LNCAP (cell line): ENCODE measurements around the gene PRDM16.

ENCODE experiments used
- TF ChIP-seq, protein P1 (sequence below): fragments of 450-650 bp; IDR thresholded peaks from 2 replicates; pipeline ENCODE4 v1.5.1; 2017; ENCODE audit warnings: mild to moderate bottlenecking

The PRDM16 gene

DNA sequence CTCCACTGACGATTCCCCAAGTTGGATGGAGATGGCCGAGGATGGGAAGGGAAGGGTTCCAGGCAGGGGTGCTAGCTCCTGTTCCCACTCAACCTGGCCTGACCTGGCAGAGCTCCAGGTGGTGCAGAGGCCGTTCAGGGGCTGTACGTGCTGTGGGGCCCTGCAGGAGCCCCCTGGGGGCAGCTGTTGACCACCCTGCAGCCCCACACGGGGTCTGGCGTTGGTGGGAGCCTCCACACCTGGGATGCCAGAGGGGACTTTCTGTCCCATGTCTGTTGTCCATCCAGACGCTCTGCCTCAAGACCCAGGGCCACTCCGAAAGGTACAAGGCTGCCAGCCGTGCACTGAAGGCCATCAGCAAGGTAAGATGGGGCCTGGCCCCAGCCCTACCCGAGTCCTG is 405.4 kb downstream of the PRDM16 start:
- TF ChIP-seq, protein P1, sequence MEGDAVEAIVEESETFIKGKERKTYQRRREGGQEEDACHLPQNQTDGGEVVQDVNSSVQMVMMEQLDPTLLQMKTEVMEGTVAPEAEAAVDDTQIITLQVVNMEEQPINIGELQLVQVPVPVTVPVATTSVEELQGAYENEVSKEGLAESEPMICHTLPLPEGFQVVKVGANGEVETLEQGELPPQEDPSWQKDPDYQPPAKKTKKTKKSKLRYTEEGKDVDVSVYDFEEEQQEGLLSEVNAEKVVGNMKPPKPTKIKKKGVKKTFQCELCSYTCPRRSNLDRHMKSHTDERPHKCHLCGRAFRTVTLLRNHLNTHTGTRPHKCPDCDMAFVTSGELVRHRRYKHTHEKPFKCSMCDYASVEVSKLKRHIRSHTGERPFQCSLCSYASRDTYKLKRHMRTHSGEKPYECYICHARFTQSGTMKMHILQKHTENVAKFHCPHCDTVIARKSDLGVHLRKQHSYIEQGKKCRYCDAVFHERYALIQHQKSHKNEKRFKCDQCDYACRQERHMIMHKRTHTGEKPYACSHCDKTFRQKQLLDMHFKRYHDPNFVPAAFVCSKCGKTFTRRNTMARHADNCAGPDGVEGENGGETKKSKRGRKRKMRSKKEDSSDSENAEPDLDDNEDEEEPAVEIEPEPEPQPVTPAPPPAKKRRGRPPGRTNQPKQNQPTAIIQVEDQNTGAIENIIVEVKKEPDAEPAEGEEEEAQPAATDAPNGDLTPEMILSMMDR, result no peak

DNA sequence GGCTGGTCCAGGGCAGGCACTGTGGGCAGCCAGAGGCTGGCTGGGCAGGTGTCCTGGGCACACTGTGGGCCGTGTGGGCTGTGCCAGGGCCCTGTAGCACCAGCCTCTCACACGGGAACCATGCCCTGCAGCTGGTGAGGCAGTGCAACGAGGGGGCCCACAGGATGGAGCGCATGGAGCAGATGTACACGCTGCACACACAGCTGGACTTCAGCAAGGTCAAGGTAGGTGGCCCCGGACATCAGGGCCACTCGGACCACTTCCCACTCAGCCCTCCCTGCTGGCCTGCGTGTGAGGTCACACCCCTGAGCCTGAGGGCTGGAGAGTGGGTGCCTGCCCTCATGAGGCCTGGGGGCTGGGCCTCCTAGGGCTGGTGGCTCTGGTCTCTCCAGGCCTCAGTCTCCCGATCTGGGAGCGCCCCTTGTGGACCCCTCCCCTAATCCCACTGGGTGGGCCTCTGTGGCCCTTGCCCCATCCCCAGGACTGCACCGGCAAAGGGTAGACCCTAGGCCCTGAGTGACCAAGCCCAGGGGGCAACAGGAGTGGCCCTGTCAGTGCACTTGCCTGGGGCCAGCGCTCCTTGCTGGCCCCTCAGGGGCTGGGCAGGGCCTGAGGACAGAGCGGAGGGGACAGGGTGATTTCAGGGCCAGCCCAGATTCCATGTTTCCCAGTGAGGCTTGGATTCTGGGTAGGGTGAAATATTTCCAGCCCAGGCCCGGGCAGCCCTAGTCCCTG is 407.0 kb downstream of the PRDM16 start:
- TF ChIP-seq, protein P1, result no peak

DNA sequence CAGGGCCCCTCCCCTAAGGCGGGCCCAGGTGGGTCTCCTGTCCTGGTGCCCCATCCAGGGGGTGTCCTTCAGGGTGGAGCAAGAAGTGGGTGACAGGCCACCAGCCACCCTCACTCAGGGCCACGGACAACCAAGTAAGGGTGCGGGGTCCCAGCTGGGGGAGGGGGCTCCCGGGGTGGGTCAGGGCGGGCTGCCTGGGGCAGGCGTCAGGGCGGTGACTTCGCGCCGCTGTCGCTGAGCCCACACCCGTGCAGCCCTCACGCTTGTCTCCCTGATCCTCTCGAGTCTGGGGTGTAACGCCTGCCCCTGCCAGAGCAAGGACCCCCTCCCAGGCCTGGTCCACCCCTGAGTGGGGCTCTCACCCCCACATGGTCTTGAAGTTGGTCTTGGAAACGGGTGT is 407.7 kb downstream of the PRDM16 start:
- TF ChIP-seq, protein P1, result no peak

DNA sequence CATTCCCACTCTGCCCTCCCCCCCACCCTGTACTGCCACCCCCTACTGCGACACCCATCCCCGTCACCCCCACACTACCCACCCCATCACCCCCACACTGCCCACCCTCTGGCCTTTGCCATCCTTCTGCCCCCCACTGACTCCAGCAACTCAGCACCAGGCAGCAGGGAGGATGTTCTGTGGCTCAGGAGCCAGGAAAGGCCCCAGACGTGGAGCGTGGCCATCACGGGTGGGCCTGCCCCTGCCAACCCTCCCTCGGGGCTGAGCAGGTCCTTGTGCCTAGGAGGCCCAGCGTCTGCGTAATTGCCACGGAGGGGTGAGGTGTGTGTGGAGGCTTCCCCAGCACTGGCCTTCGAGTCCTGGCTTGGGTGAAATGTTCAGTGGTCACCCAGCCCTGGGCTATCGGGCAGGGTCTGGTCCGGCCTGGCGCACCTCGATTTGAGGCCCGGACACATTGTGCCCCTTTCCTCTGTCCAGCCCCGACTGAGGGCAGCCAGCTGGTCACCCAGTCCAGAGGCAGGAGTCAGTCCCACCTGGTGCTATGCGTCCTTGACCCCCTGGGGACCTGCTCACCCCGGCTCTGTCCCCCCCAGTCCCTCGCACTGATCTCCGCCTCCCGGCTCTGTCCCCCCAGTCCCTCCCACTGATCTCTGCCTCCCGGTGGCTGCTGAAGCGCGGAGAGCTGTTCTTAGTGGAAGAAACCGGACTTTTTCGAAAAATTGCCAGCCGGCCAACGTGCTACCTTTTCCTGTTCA is 408.4 kb downstream of the PRDM16 start:
- TF ChIP-seq, protein P1, result no peak

DNA sequence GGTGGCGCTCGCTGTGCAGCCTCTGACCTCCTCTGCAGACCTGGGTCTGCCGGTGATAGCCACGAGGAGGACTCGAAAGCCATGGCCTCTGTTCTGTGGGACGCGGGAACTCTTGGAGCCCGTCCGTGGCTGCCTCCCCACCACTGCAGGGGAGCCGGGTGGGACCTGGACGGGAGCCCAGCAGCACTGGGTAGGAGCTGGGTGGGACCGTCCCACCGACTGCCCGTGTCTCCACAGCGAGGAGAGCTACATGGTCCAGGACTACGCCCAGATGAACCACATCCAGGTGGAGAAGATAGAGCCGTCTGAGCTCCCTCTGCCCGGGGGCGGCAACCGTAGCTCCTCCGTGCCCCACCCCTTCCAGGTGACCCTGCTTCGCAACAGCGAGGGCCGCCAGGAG is 409.2 kb downstream of the PRDM16 start:
- TF ChIP-seq, protein P1, result no peak

DNA sequence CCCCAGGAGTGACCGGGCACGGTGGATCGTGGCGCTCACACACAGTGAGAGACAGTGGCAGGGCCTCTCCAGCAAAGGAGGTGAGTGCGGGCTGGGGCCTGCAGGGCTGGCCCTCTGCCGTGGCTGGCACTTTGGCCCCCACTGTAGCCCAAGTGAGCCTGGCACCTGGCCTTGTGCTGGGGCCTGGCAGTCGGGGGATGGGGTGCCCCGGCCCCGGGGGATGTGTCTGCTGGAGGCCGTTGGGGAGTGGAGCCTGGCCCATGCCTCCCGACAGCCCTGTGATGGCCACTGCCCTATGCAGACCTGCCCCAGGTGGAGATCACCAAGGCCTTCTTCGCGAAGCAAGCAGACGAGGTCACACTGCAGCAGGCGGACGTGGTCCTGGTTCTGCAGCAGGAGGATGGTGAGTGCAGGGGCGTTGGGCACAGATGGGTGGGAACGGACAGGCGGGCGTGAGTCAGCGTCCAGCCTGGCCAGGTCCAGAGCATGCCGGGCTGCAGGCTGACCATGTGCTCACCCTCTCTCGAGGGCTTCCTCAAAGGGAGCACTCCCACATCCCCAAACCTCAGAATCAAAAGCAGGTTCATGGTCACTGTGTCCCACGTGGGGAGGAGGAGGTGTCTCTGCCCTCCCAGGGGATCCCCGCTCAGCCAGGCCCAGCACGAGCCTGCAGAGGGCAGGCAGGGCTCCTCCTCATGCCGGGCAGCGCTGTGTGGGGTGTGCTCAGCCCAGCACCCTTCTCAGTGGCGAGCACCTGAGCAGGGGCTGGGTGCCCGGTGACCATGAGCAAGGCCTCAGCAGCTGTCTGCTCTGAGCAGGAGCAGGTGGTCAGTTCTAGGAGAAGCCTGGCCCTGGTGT is 410.7 kb downstream of the PRDM16 start:
- TF ChIP-seq, protein P1, result no peak

DNA sequence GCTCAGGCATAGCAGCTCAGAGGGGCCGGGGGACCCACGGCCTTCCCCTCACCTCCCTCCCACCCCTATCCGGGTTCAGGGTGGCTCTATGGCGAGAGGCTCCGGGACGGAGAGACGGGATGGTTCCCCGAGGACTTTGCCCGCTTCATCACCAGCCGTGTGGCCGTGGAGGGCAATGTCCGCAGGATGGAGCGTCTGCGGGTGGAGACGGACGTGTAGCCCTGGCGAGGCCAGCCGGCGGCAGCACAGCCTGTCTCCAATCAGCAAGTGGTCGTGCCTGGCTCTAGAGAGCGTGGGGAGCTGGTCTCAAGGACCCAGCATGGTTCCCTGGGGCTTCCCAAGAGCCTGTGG is 411.3 kb downstream of the PRDM16 start:
- TF ChIP-seq, protein P1, result no peak
